GM12873 (cell line): Measurements from ENCODE around the gene GCK.

Experiments used
- CTCF ChIP-seq: IDR thresholded peaks from 2 replicates; pipeline ENCODE4 v1.5.1; 2012; ENCODE audit warnings: low read depth, mild to moderate bottlenecking, moderate library complexity, low read length, control low read depth; ENCODE audit not compliant: insufficient read depth; ENCODE audit errors: missing control alignments

GCK gene

GRCh38 chr7:44139311-44140010 is 49.8 kb downstream of the GCK start:
- TF ChIP-seq CTCF = no peak

GRCh38 chr7:44138698-44139097 is 50.5 kb downstream of the GCK start:
- no peak for TF ChIP-seq CTCF

GRCh38 chr7:44136731-44137130 is 52.5 kb downstream of the GCK start:
- TF ChIP-seq CTCF = no peak

- TF ChIP-seq CTCF = no peak
These were observed 54.2 kb downstream of the GCK start for GRCh38 chr7:44134943-44135628.

- TF ChIP-seq CTCF = no peak
These were observed 55.9 kb downstream of the GCK start for GRCh38 chr7:44133295-44133694.

- no peak for TF ChIP-seq CTCF
These were observed 57.2 kb downstream of the GCK start for GRCh38 chr7:44132039-44132438.

GRCh38 chr7:44131173-44132029 is 57.8 kb downstream of the GCK start:
- TF ChIP-seq CTCF = peak; percentile 48
